ENCODE results near the gene CAV1. TPM values are rescaled to one million over a fixed set of nuclear protein-coding genes. Genes with fewer than 3 reads are reported as not detected.
"Not testable (repeated sequence)": the region's sequence is repeated elsewhere in the genome, so short reads cannot be mapped to it uniquely, and the experiment has no call there.

CAV1 gene
- total RNA-seq = 1 to 10 TPM; 1.9 to 2.3 TPM

GRCh38 chr7:116524609-116525297, at the start of gene CAV1:
CAV1 (plus strand) TSS chr7:116525036; CDS start chr7:116525063, 27 bp downstream.
- POLR2A ChIA-PET = no interaction called here
- CTCF ChIA-PET = interaction anchor here (1.0 kb wide), 1 partner anchor 266 kb away, joined by 5 read pairs; no protein-coding TSS in a partner anchor

GRCh38 chr7:116477625-116478024, 47.2 kb upstream of the CAV1 start:
- POLR2A ChIA-PET = no interaction called here

GRCh38 chr7:116478834-116479233, 46.0 kb upstream of the CAV1 start:
- ChIA-PET POLR2A (no interaction called here), CTCF (no interaction called here)

More at GRCh38 chr7:116477625-116478024, 47.2 kb upstream of the CAV1 start:
- CTCF ChIA-PET = no interaction called here

GRCh38 chr7:116483271-116483942, 41.4 kb upstream of the CAV1 start:
- CTCF ChIA-PET = no interaction called here
- POLR2A ChIA-PET = no interaction called here

- CTCF ChIA-PET, POLR2A ChIA-PET: not testable (repeated sequence)
These were observed 40.4 kb upstream of the CAV1 start for GRCh38 chr7:116484389-116484788.

GRCh38 chr7:116487907-116488521, 36.8 kb upstream of the CAV1 start:
- CTCF ChIA-PET = no interaction called here
- POLR2A ChIA-PET = no interaction called here

- ChIA-PET CTCF (no interaction called here), POLR2A (no interaction called here)
These were observed 34.5 kb upstream of the CAV1 start for GRCh38 chr7:116490351-116490750.

- ChIA-PET POLR2A (no interaction called here), CTCF (no interaction called here)
These were observed 32.8 kb upstream of the CAV1 start for GRCh38 chr7:116491887-116492653.

- ChIA-PET POLR2A (no interaction called here), CTCF (no interaction called here)
These were observed 32.2 kb upstream of the CAV1 start for GRCh38 chr7:116492654-116493109.

- POLR2A ChIA-PET = interaction anchor here (0.6 kb wide), 1 partner anchor 156 kb away, joined by 3 read pairs; no protein-coding TSS in a partner anchor
- CTCF ChIA-PET = no interaction called here
These were observed 31.4 kb upstream of the CAV1 start for GRCh38 chr7:116493449-116493848.

GRCh38 chr7:116494472-116494871, 30.4 kb upstream of the CAV1 start:
- POLR2A ChIA-PET = no interaction called here
- CTCF ChIA-PET = no interaction called here

- CTCF ChIA-PET = no interaction called here
- POLR2A ChIA-PET = no interaction called here
These were observed 29.1 kb upstream of the CAV1 start for GRCh38 chr7:116495736-116496135.

GRCh38 chr7:116496653-116497052, 28.2 kb upstream of the CAV1 start:
- ChIA-PET POLR2A (no interaction called here), CTCF (no interaction called here)

GRCh38 chr7:116497708-116498107, 27.1 kb upstream of the CAV1 start:
- ChIA-PET POLR2A (no interaction called here), CTCF (no interaction called here)

- POLR2A ChIA-PET = no interaction called here
- CTCF ChIA-PET = interaction anchor here (0.5 kb wide), 1 partner anchor 1686 kb away, joined by 3 read pairs; no protein-coding TSS in a partner anchor
These were observed 25.4 kb upstream of the CAV1 start, which contains the start of gene CAV2 for GRCh38 chr7:116499168-116500077. CAV2 (plus strand) TSS chr7:116499738; CDS start chr7:116499782, 44 bp downstream.

- ChIA-PET POLR2A (no interaction called here), CTCF (interaction anchor here (0.5 kb wide), 1 partner anchor 1685 kb away, joined by 3 read pairs; no protein-coding TSS in a partner anchor)
These were observed 24.6 kb upstream of the CAV1 start for GRCh38 chr7:116500078-116500853.

GRCh38 chr7:116501425-116502167, 23.2 kb upstream of the CAV1 start:
- ChIA-PET CTCF (no interaction called here), POLR2A (no interaction called here)
